ENCODE results near the gene SLC66A3. TPM values are rescaled to one million over a fixed set of nuclear protein-coding genes. Genes with fewer than 3 reads are reported as not detected.

The SLC66A3 gene
- total RNA-seq, 5 donors from 2014 or later (not counting 1 experiment from before 2014, with no cell fraction given), result 10.7 to 32.0 (median 21.2) TPM

DNA sequence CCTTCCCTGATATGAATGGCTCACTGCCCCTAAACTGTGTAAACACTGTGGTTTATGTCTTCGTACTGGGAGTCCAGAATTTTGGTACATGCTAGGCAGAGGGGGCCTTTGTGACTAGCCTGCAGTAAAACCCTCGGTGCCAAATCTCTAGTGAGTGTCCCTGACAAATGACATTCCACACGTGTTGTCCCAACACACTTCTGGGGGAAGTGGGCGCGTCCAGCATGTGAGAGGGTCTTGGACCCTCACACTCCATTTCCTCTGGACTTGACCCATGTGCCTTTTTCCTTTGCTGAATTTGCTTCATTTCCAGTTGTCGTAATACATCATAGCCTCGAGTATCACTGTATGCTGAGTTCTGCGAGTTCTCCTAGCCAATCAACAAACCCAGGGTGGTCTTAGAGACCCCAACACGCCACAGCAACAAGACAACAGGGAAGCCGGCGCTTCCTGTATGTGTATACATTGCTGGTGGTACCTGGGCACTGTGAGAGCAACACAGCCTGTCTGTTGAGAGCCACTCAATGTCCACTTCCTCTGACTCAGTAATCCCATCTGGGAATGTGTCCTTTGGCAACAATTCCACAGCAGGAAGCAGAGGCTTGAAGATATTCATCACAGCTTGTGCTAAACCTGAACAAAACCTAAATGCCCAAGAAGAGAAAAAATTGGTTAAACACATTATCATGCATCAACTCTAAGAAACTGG, 26.9 kb upstream of the SLC66A3 start:
- Mint-ChIP-seq H3K36me3 (no peaks in the 10 kb centered on the region), H3K27ac (peak overlapping the region; percentile 77 to 80), H3K4me1 (peaks cover 27 to 48% (median 34%) of the 10 kb centered on the region in 3 donors), H3K4me3 (peak overlapping the region in 1 of 3 donors; percentile 85), H3K9me3 (no peaks in the 10 kb centered on the region), H3K27me3 (no peaks in the 10 kb centered on the region)
- Histone ChIP-seq H3K36me3 (ENCODE audit: control insufficient read depth in 2 of 2, extremely low read depth in 1 of 2, insufficient read depth in 1 of 2, low read length in 1 of 2) (no peaks in the 10 kb centered on the region), H3K27me3 (replicated peaks in 1 of 2; ENCODE audit: control insufficient read depth in 2 of 2, extremely low read depth in 1 of 2, insufficient read depth in 2 of 2, low read length in 1 of 2) (peaks cover 0 to 7% of the 10 kb centered on the region in 2 experiments), H3K4me3 (ENCODE audit: control insufficient read depth in 1 of 2, extremely low read depth in 1 of 2, low read length in 1 of 2) (no peak overlapping the region), H3K4me1 (ENCODE audit: control insufficient read depth in 1 of 2, extremely low read depth in 1 of 2, insufficient read depth in 2 of 2, low read length in 2 of 2) (peaks cover 10 to 44% of the 10 kb centered on the region in 2 experiments), H3K9me3 (no peaks in the 10 kb centered on the region), H3K27ac (ENCODE audit: low read length) (no peak overlapping the region)
- 87% methylated on average over 9 of the region's 11 CpGs for WGBS (ENCODE audit: insufficient coverage)
- CTCF ChIA-PET, result interaction anchor here (0.6 to 2.2 kb wide), 5 partner anchors 19 to 319 kb away, joined by 3 to 15 read pairs (median 3); no protein-coding TSS in a partner anchor
- no peak for ATAC-seq (replicated peaks in 1 of 4)
- POLR2A ChIA-PET, result no interaction called here
- no peak for DNase-seq

DNA sequence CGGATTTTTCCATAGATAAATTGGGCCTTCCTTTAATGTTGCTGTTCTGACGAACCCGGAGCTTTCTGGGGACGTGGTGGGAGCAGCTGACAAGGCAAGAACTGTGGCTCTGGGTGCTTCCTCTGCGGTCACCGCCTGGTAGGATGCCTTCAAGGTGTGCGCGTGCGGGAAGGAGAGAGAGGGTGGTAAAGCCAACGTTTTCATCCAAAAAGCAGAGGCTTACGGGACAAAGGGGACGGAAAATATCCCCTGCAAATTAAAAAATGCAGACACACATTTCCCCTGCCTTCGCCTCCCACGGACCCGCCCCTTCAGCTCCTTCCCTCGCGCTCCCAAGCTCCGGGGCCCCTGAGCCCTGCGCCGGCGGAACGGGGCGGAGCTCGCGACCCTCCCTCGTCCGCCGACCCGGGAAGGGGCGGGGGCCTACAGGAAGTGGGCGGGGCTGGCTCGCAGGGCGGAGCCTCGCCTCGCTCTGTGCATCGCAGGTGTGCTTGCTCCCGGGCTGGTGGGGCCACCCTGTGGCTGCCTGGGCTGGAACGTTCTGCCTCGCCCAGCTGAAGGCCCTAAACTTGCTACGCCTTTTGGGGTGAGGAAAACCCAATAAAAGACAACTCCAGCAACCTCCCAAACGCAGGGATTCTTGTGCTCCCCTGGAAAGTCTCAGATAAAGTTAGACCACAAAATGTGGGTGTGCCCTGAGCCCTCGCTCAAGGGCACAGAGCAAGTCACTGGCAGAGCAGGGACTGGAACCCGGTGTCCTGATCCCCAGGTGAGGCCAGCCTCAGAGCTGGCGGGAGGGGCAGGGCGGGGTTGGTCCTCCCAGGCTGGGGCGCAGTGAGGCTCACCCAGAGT, 25.4 kb upstream of the SLC66A3 start:
- peak overlapping the region; percentile 39 to 50 for H3K4me3 ChIP-seq (ENCODE audit: control insufficient read depth in 1 of 2, extremely low read depth in 1 of 2, low read length in 1 of 2)
- 3% methylated on average over 39 of the region's 46 CpGs for WGBS (ENCODE audit: insufficient coverage)

DNA sequence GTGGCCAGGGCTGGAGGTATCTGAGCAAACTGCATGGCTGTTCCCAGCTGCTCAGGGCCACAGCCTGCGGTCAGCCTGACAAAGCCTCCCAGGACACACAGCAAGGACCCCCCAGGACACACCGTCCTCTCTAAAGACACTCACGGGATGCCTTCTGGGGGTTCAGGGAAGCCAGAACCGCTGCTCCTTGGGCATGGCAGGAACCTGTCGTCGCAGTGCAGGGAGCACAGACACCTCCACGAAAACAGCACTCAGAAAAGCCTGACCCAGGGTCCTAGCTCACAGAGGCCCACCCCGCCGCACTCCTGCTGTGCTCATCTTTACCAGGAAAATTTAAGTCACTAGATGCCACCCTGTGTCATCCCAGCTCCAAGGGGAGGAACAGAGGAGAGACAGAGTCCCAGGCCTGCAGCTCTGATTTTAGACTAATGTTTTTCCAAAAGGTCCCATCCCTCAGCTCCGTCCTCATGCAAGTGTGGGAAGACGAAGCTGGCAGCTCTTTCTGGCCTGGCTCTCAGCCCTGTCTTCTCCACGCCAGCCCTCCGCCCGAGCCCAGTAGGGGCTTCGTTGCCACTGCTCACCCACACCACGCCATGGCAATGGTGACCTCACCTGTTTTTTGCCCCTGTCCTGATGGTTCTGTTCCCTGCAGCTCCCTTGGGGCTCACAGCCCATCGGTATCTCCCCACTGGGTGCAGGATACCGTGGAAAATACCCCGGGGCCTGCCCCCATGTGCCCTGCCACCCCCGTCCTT, 23.9 kb upstream of the SLC66A3 start:
- Histone ChIP-seq H3K4me1 (ENCODE audit: control insufficient read depth in 1 of 2, extremely low read depth in 1 of 2, insufficient read depth in 2 of 2, low read length in 2 of 2) (peaks cover 10 to 48% of the 10 kb centered on the region in 2 experiments), H3K27ac (ENCODE audit: low read length) (no peak overlapping the region), H3K36me3 (ENCODE audit: control insufficient read depth in 2 of 2, extremely low read depth in 1 of 2, insufficient read depth in 1 of 2, low read length in 1 of 2) (no peaks in the 10 kb centered on the region), H3K27me3 (replicated peaks in 1 of 2; ENCODE audit: control insufficient read depth in 2 of 2, extremely low read depth in 1 of 2, insufficient read depth in 2 of 2, low read length in 1 of 2) (no peaks in the 10 kb centered on the region), H3K9me3 (no peaks in the 10 kb centered on the region), H3K4me3 (ENCODE audit: control insufficient read depth in 1 of 2, extremely low read depth in 1 of 2, low read length in 1 of 2) (no peak overlapping the region)
- H3K36me3 Mint-ChIP-seq, result no peaks in the 10 kb centered on the region
- peak overlapping the region in 2 of 3 donors; percentile 13 to 85 for H3K4me3 Mint-ChIP-seq
- CTCF ChIA-PET, result interaction anchor here (0.6 to 5.3 kb wide), 16 partner anchors 19 to 505 kb away, joined by 3 to 60 read pairs (median 6); partner anchors contain the start of gene SLC66A3 (in 1 of the 2)
- DNase-seq (no peak), ATAC-seq (replicated peaks in 1 of 4) (no peak)
- H3K9me3 Mint-ChIP-seq, result no peaks in the 10 kb centered on the region
- 95% methylated on average over 18 of the region's 20 CpGs for WGBS (ENCODE audit: insufficient coverage)
- H3K4me1 Mint-ChIP-seq, result peaks cover 27 to 42% (median 30%) of the 10 kb centered on the region in 3 donors
- POLR2A ChIA-PET, result interaction anchor here in 1 of 2 donors (0.9 kb wide), 1 partner anchor 319 kb away, joined by 3 read pairs; no protein-coding TSS in a partner anchor
- H3K27me3 Mint-ChIP-seq, result peaks cover 0 to under 1% of the 10 kb centered on the region in 2 donors
- H3K27ac Mint-ChIP-seq, result peak overlapping the region; percentile 46 to 88

More for the DNA sequence above, 25.4 kb upstream of the SLC66A3 start:
- no peaks in the 10 kb centered on the region for H3K9me3 ChIP-seq
- Mint-ChIP-seq H3K4me1 (peaks cover 27 to 43% (median 30%) of the 10 kb centered on the region in 3 donors), H3K36me3 (no peaks in the 10 kb centered on the region), H3K9me3 (no peaks in the 10 kb centered on the region), H3K27ac (peak overlapping the region; percentile 79 to 84), H3K27me3 (no peaks in the 10 kb centered on the region), H3K4me3 (peak overlapping the region; percentile 69 to 85 (median 73))
- peak overlapping the region; percentile 59 for H3K27ac ChIP-seq (ENCODE audit: low read length)
- peaks cover 10 to 48% of the 10 kb centered on the region in 2 experiments for H3K4me1 ChIP-seq (ENCODE audit: control insufficient read depth in 1 of 2, extremely low read depth in 1 of 2, insufficient read depth in 2 of 2, low read length in 2 of 2)
- peak; percentile 91 to 94 (median 92) for ATAC-seq (replicated peaks in 1 of 4)
- ChIA-PET CTCF (interaction anchor here (0.6 to 5.3 kb wide), 19 partner anchors 24 to 1587 kb away, joined by 3 to 60 read pairs (median 3); partner anchors contain the start of genes PDIA6 (in 1 of the 2) and TRIB2 (in 1 of the 2)), POLR2A (interaction anchor here in 1 of 2 donors (0.6 to 0.9 kb wide), 4 partner anchors 115 to 478 kb away, joined by 3 to 4 read pairs (median 3); no protein-coding TSS in a partner anchor)
- no peaks in the 10 kb centered on the region for H3K27me3 ChIP-seq (replicated peaks in 1 of 2; ENCODE audit: control insufficient read depth in 2 of 2, extremely low read depth in 1 of 2, insufficient read depth in 2 of 2, low read length in 1 of 2)
- no peaks in the 10 kb centered on the region for H3K36me3 ChIP-seq (ENCODE audit: control insufficient read depth in 2 of 2, extremely low read depth in 1 of 2, insufficient read depth in 1 of 2, low read length in 1 of 2)
- DNase-seq, result peak; percentile 65 to 89 (median 79)

DNA sequence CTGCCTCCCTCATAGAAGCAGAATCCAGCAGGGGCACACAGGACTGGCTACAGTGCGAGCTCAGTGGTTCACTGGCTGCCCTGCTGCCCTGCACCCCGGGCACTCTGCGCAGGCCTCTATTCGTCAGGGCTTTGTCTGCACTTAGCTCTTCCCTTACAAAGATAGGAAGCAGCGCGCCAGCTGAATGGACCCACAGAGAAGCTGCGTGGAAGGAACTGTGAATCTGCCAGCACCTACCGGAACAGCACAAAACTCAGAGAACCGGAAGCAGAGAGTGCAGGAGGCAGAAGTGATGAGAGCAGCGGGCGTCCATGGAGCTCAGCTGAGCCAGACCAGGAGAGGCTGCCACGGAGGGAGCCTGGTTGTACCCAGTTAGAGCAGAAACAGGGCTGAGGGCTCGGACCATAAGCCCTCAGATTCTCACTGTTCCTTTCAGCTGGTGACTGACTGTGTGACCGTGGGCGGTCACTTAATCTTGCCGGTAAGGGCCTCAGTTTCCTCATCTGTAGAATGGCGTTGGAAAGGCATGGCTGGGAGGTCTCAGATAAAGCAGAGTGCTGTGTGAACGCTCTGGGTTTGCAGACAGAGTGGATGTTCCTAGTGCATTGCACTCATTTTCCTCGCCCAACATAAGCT, 23.1 kb upstream of the SLC66A3 start:
- Mint-ChIP-seq H3K36me3 (no peaks in the 10 kb centered on the region), H3K27me3 (peaks cover 0 to 5% of the 10 kb centered on the region in 2 donors), H3K27ac (peak overlapping the region; percentile 84 to 88), H3K4me1 (peaks cover 27 to 42% (median 30%) of the 10 kb centered on the region in 3 donors), H3K9me3 (no peaks in the 10 kb centered on the region), H3K4me3 (peak overlapping the region; percentile 75 to 85 (median 82))
- Histone ChIP-seq H3K4me3 (ENCODE audit: control insufficient read depth in 1 of 2, extremely low read depth in 1 of 2, low read length in 1 of 2) (peak overlapping the region; percentile 54 to 69), H3K36me3 (ENCODE audit: control insufficient read depth in 2 of 2, extremely low read depth in 1 of 2, insufficient read depth in 1 of 2, low read length in 1 of 2) (no peaks in the 10 kb centered on the region), H3K27ac (ENCODE audit: low read length) (no peak overlapping the region), H3K27me3 (replicated peaks in 1 of 2; ENCODE audit: control insufficient read depth in 2 of 2, extremely low read depth in 1 of 2, insufficient read depth in 2 of 2, low read length in 1 of 2) (peaks cover 0 to 2% of the 10 kb centered on the region in 2 experiments), H3K9me3 (no peaks in the 10 kb centered on the region), H3K4me1 (ENCODE audit: control insufficient read depth in 1 of 2, extremely low read depth in 1 of 2, insufficient read depth in 2 of 2, low read length in 2 of 2) (peaks cover 10 to 48% of the 10 kb centered on the region in 2 experiments)
- DNase-seq, result no peak
- ChIA-PET POLR2A (no interaction called here), CTCF (interaction anchor here (0.5 to 5.3 kb wide), 30 partner anchors 10 to 658 kb away, joined by 3 to 60 read pairs (median 5); partner anchors contain the start of genes SLC66A3 (in 2 of the 2) and LPIN1 (in 1 of the 2))
- WGBS (ENCODE audit: insufficient coverage), result 77% methylated on average over 16 of the region's 19 CpGs
- ATAC-seq (replicated peaks in 1 of 4), result no peak

DNA sequence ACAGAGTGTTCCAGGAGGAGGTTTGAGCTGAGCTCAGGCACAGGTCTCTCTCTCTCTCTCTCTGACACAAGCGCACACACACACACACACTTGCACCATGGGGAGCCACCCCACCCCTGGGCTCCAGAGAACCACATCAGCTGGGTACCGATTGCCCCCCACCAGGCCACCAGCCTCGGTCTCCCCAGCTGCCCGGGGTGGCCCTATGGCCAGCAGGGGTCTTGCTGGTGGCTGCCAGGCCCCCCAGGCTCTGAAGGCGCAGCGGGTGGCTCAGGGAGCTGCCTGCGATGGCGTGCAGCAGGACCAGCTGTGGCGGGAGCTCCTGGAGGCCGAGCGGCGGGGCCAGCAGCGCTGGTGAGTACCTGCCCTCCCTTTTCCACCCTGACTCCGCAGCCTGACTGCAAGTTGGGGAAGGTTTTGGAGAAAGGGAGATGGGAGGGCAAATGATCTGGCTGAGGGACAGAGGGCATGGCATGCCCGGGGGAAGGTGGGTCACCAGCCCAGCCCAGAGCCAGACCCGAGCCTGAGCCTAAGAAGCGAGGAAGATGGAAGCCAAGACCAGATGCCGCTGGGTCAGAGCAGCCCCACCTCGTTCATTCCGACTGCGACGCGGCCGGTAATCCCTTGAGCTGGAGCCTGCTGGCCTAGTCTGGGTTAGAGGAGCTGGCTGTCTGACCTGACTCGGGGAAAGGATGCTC, 21.9 kb upstream of the SLC66A3 start:
- CTCF ChIA-PET, result interaction anchor here (0.6 to 5.3 kb wide), 25 partner anchors 9 to 1966 kb away, joined by 3 to 60 read pairs (median 4); partner anchors contain the start of genes LPIN1 (in 1 of the 2) and SLC66A3 (in 1 of the 2)
- Mint-ChIP-seq H3K4me3 (peak overlapping the region; percentile 75 to 85 (median 82)), H3K27me3 (peaks cover 0 to 5% of the 10 kb centered on the region in 2 donors), H3K4me1 (peaks cover 19 to 36% (median 25%) of the 10 kb centered on the region in 3 donors), H3K27ac (peak overlapping the region; percentile 84 to 88), H3K9me3 (no peaks in the 10 kb centered on the region), H3K36me3 (no peaks in the 10 kb centered on the region)
- Histone ChIP-seq H3K4me3 (ENCODE audit: control insufficient read depth in 1 of 2, extremely low read depth in 1 of 2, low read length in 1 of 2) (peak overlapping the region; percentile 54 to 69), H3K4me1 (ENCODE audit: control insufficient read depth in 1 of 2, extremely low read depth in 1 of 2, insufficient read depth in 2 of 2, low read length in 2 of 2) (peaks cover 10 to 48% of the 10 kb centered on the region in 2 experiments), H3K9me3 (no peaks in the 10 kb centered on the region), H3K27me3 (replicated peaks in 1 of 2; ENCODE audit: control insufficient read depth in 2 of 2, extremely low read depth in 1 of 2, insufficient read depth in 2 of 2, low read length in 1 of 2) (peaks cover 0 to 3% of the 10 kb centered on the region in 2 experiments), H3K27ac (ENCODE audit: low read length) (peak overlapping the region; percentile 25), H3K36me3 (ENCODE audit: control insufficient read depth in 2 of 2, extremely low read depth in 1 of 2, insufficient read depth in 1 of 2, low read length in 1 of 2) (no peaks in the 10 kb centered on the region)
- no peak for ATAC-seq (replicated peaks in 1 of 4)
- DNase-seq, result no peak
- POLR2A ChIA-PET, result interaction anchor here in 1 of 2 donors (0.6 kb wide), 2 partner anchors 101 to 621 kb away, joined by 3 to 4 read pairs; no protein-coding TSS in a partner anchor
- 65% methylated on average over 6 of the region's 25 CpGs for WGBS (ENCODE audit: insufficient coverage)

Data from T-cell (primary cell).